ENCODE results near the gene ELMO1.

The ELMO1 gene

DNA sequence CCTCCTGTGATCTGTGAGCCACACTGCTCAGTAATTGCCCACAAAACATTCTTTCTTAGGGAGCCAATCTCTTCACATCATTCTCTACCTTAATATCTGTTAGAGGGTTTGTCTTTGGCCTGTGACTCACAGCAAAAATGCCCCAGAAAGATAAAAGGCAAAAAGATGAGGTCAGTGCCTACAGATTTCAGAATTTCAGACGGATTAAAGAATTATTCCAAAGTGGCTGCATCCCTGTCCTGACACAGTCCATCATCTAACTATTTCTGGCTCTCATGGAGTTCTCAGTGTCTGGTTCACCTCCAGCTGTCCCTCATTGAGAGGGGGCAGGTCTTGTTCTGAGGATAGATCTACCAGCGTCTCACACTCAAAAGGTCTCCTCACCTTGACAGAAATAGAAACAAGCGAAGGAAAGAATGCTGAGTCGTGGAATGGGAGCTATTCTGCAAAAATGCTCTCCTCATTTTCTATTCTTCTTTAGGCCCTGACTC, 585.8 kb downstream of the ELMO1 start:
- no peak for TF ChIP-seq CTCF (IDR thresholded peaks at IDR 0.05; ENCODE audit: extremely low read depth, insufficient read depth, missing control alignments)
- in situ Hi-C loops (cut with MboI; ENCODE audit: low pct_unique_long_range_greater_than_20kb, low sequenced_read_pairs, unreplicated experiment): no loop called here

DNA sequence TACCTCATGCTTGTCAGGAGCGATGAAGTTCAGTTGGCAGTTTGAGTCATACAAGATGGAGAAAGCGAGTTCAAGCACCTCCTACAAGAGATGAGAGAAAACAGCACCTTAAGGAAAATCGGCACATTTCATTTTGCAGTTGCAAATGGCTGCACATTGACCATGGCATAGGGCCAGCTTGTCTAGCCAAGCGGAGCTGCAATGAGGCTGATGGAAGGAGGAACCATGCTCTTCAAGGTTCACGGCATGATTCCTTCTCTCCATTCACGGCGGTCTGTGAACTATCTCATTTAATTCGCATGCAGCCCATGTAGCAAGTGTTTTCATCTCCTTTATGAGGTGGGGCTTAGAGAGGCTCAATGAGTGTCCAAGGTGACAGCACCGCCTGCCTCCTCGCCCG, 587.0 kb downstream of the ELMO1 start:
- DNase-seq (ENCODE audit: low spot score): no peak
- TF ChIP-seq CTCF (IDR thresholded peaks at IDR 0.05; ENCODE audit: extremely low read depth, insufficient read depth, missing control alignments): no peak
- in situ Hi-C loops (cut with MboI; ENCODE audit: low pct_unique_long_range_greater_than_20kb, low sequenced_read_pairs, unreplicated experiment): no loop called here

More for the DNA sequence above, 585.8 kb downstream of the ELMO1 start:
- no peak for DNase-seq (ENCODE audit: low spot score)

DNA sequence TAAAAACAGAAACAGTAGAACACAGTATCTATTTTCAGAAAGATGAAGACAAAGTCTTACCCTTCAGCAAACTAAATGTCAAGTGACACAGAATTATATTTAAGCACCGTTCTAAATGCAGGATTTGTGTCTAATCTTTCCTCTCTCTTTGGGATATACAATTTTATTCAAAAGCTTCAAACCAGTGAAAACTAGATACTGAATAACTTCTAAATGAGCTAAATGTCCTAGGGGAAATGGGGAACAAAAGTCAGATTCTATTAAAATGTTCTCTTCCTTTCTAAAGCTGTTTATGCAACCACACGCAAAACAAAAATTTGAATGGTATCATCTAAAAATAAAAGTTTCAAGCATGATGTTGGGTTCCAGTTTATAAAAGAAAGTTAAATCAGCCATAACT, 588.0 kb downstream of the ELMO1 start:
- in situ Hi-C loops (cut with MboI; ENCODE audit: low pct_unique_long_range_greater_than_20kb, low sequenced_read_pairs, unreplicated experiment): no loop called here
- TF ChIP-seq CTCF (IDR thresholded peaks at IDR 0.05; ENCODE audit: extremely low read depth, insufficient read depth, missing control alignments): no peak
- DNase-seq (ENCODE audit: low spot score): no peak

- no peak for DNase-seq (ENCODE audit: low spot score)
- in situ Hi-C loops (cut with MboI; ENCODE audit: low pct_unique_long_range_greater_than_20kb, low sequenced_read_pairs, unreplicated experiment): no loop called here
- TF ChIP-seq CTCF (IDR thresholded peaks at IDR 0.05; ENCODE audit: extremely low read depth, insufficient read depth, missing control alignments): no peak
These were observed 593.3 kb downstream of the ELMO1 start for GRCh38 chr7:36855330-36855729.

GRCh38 chr7:36854652-36855051, 594.0 kb downstream of the ELMO1 start:
- in situ Hi-C loops (cut with MboI; ENCODE audit: low pct_unique_long_range_greater_than_20kb, low sequenced_read_pairs, unreplicated experiment): no loop called here
- no peak for DNase-seq (ENCODE audit: low spot score)
- TF ChIP-seq CTCF (IDR thresholded peaks at IDR 0.05; ENCODE audit: extremely low read depth, insufficient read depth, missing control alignments): no peak

- no peak for DNase-seq (ENCODE audit: low spot score)
- TF ChIP-seq CTCF (IDR thresholded peaks at IDR 0.05; ENCODE audit: extremely low read depth, insufficient read depth, missing control alignments): no peak
- in situ Hi-C loops (cut with MboI; ENCODE audit: low pct_unique_long_range_greater_than_20kb, low sequenced_read_pairs, unreplicated experiment): no loop called here
These were observed 595.7 kb downstream of the ELMO1 start for GRCh38 chr7:36852931-36853330.

DNA sequence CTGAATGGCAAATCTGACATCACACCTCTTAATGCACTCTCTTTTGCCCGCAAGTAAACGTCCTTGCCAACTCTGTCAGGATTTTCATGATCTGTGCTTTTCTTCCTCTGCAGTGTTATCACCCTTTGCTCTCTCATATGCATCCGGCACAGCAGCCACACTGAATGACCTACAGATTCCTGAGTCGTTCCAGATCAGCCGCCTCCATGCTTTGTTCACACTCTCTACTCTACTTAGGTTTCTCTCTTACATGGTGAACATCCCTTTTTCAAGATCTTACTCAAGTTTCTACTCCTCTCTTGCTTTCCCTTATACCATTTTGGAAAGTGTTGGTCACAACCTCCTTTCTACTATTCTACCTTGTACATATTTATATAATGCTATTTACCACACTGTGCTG, 596.6 kb downstream of the ELMO1 start:
- TF ChIP-seq CTCF (IDR thresholded peaks at IDR 0.05; ENCODE audit: extremely low read depth, insufficient read depth, missing control alignments): no peak
- DNase-seq (ENCODE audit: low spot score): no peak
- in situ Hi-C loops (cut with MboI; ENCODE audit: low pct_unique_long_range_greater_than_20kb, low sequenced_read_pairs, unreplicated experiment): no loop called here

Measured in GM13977 (cell line).